Naive B cell (primary cell): ENCODE results near the gene GDF9. TPM values are rescaled to one million over a fixed set of nuclear protein-coding genes. Genes with fewer than 3 reads are reported as not detected.

Experiments used
- ATAC-seq, 2 donors: fragments of 150-1000 bp; cut with Tn5 transposase; 2 replicates each; pipeline ENCODE4 v1.10.0; 2021; ENCODE audit warnings: low read depth in 2 of 2, mild to moderate bottlenecking in 2 of 2, moderate library complexity in 2 of 2
- DNase-seq: peaks from one replicate; pipeline ENCODE4 v3.0.0; 2022
- H3K27ac Mint-ChIP-seq, 6 donors: one replicate each; pipeline ENCODE4 v1.8.0; 2020 to 2022; ENCODE audit warnings: mild to moderate bottlenecking in 6 of 6, mixed read lengths in 6 of 6, moderate library complexity in 5 of 6, inconsistent platforms in 2 of 6
- H3K27me3 Mint-ChIP-seq, 3 donors: one replicate each; pipeline ENCODE4 v1.8.0; 2021 to 2022; ENCODE audit warnings: mixed read lengths in 3 of 3, mild to moderate bottlenecking in 1 of 3
- H3K36me3 Mint-ChIP-seq, 2 donors: one replicate each; pipeline ENCODE4 v1.8.0; 2020 to 2022; ENCODE audit warnings: mixed read lengths in 2 of 2, inconsistent platforms in 1 of 2, mild to moderate bottlenecking in 1 of 2
- H3K4me1 Mint-ChIP-seq, 3 donors: one replicate each; pipeline ENCODE4 v1.8.0; 2020 to 2022; ENCODE audit warnings: mixed read lengths in 3 of 3, inconsistent platforms in 1 of 3, mild to moderate bottlenecking in 1 of 3, moderate library complexity in 1 of 3
- H3K4me3 Mint-ChIP-seq, 8 donors: one replicate each; pipeline ENCODE4 v1.8.0; 2020 to 2022; ENCODE audit warnings: mild to moderate bottlenecking in 8 of 8, mixed read lengths in 8 of 8, moderate library complexity in 8 of 8, inconsistent platforms in 2 of 8
- H3K9me3 Mint-ChIP-seq, 7 donors: one replicate each; pipeline ENCODE4 v1.8.0; 2020 to 2022; ENCODE audit warnings: mixed read lengths in 7 of 7, mild to moderate bottlenecking in 5 of 7, inconsistent platforms in 2 of 7, moderate library complexity in 1 of 7
- polyA plus RNA-seq, 6 donors: library from polyadenylated mRNA; unstranded; fragments of 300-500 nt; fragmentation: Illumina TruSeq; gene quantifications; one replicate each; pipeline ENCODE4 v1.2.3, GENCODE V29; 2021; ENCODE audit warnings: low read depth in 6 of 6

GDF9 gene
- polyA plus RNA-seq, 6 donors from 2014 or later, result 0.14 to 0.45 TPM; not detected in 4

DNA sequence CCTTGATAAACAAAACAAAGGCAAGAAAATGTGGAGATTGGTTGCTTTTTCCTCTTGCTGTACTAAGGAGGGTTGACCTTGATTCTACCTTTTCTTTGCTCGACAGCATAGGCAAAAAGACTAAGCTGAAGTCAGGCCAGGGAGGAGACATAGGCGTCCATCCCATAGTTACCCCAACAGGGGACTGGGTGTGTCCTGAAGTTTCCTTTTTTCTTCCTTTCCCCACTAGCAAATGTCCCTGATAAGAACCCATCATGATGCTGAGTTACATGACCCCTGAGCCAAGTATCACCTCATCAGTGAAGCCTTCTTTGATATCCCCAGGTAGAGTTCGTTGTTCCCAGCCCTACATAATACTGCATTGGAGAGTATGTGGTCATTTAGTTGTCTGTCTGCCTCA, 26.0 kb downstream of the GDF9 start:
- Mint-ChIP-seq H3K27me3 (no peaks in the 10 kb centered on the region), H3K27ac (no peak overlapping the region), H3K4me3 (no peak overlapping the region), H3K36me3 (no peaks in the 10 kb centered on the region), H3K4me1 (no peaks in the 10 kb centered on the region), H3K9me3 (no peaks in the 10 kb centered on the region)
- no peak for DNase-seq
- no peak for ATAC-seq

DNA sequence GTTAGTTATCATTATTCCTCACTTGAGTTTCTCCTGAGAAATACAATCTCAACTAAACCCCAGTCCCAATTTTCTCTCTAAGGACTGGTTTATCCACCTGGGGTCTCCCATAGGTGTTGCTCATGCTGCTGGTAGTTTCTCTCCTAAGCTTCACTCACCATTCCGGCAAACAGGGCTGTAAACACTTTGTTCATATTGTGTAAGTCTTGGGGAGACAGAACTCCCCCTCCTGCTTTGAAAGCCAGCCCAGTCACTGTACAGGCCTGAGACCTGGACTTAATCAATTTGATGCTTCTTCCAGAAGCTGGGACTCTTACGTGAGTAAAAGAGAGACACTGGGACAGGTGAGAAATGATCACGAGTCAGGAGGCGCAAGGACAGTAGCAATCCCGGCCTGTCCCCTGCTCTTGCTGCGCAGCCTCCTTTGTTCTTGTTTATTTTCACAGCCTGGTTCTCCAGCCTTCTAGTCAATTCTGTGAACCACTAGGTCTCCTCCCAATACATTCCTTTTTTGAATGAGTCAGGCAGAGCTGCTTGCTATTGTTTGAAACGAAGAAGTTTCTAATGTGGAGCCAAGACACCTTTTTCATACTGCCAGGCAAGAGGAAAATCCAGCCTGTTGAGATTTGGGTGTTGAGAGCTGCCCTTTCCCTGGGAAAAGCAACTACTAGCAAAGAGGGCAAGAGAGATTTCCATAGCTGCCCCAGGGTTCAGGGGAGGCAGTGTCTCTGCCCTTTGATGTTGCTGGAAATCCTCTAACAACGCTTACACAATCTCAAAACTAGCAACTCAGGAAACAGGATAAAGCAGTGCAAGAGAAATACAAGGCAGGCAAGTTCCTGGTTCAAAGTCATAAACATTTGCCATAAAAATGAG, 26.6 kb downstream of the GDF9 start:
- no peaks in the 10 kb centered on the region for H3K9me3 Mint-ChIP-seq

DNA sequence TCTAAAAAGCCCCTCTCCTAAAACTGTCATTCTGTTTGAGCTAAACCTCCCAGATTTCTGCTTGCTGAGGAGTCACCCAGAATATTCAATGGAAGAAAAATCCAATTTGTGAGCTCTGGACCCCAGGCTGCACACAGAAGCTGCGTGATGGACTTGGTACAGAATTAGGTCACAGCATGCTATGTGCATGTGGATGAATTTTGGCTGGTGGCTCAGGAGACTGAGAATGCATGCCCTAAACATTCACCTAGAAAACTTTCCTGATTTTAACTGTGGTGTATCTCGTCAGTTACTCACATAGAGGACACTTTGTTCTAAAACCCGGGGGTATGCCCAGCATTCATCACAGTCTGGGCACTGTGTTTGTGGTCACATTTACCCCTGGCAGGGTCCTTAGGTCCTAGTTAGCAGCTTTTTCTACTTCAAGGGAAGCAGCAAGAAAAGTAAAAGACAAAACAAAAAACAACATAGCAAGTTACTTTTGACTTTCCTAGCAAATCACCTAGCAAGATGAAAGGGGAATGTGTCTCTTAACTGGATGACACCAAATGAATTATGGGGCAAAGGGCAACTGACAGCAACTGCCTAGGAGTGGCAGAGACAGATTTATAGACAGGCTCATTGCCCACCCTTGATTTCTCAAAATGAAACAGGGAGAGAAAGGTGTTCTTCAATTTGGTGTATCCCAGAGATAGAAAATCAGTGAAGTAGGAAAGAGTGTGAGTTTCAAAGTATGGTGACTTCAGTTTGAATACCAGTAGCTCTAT, 27.6 kb downstream of the GDF9 start:
- ATAC-seq, result no peak
- H3K27me3 Mint-ChIP-seq, result peaks cover 0 to 4% (median 0%) of the 10 kb centered on the region in 3 donors

More for the DNA sequence above, 26.6 kb downstream of the GDF9 start:
- Mint-ChIP-seq H3K4me1 (no peaks in the 10 kb centered on the region), H3K4me3 (no peak overlapping the region), H3K27me3 (no peaks in the 10 kb centered on the region), H3K36me3 (no peaks in the 10 kb centered on the region), H3K27ac (peak overlapping the region in 1 of 6 donors; percentile 26)
- DNase-seq (no peak), ATAC-seq (no peak)

DNA sequence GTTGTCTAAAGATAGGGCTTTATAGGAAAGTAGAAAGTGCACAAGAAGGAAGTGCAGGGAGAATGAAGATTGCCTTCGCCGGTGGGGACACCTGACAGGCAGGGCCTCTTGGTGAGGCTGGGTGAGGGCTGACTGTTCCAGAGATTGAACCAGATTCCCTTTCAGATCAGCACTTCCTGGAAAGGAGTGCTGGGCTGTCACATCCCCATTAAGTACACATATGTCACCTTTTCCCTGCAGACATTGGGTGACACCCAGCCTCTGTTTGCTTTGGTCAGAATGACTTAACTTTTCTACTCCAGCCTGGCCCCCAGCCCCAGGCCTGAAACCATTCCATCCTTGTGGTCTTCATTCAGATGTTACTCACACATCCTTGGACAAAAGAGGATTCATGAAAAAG, 28.4 kb downstream of the GDF9 start:
- Mint-ChIP-seq H3K36me3 (no peaks in the 10 kb centered on the region), H3K9me3 (no peaks in the 10 kb centered on the region), H3K27me3 (peaks cover 0 to 4% (median 0%) of the 10 kb centered on the region in 3 donors), H3K27ac (peak overlapping the region in 1 of 6 donors; percentile 7), H3K4me3 (no peak overlapping the region), H3K4me1 (no peaks in the 10 kb centered on the region)
- DNase-seq (no peak), ATAC-seq (no peak)

More for the DNA sequence above, 27.6 kb downstream of the GDF9 start:
- Mint-ChIP-seq H3K9me3 (no peaks in the 10 kb centered on the region), H3K36me3 (no peaks in the 10 kb centered on the region), H3K4me1 (no peaks in the 10 kb centered on the region), H3K27ac (no peak overlapping the region), H3K4me3 (no peak overlapping the region)
- no peak for DNase-seq

GRCh38 chr5:132836852-132837251, 29.4 kb downstream of the GDF9 start:
- H3K27me3 Mint-ChIP-seq, result peaks cover 0 to 4% (median 0%) of the 10 kb centered on the region in 3 donors

DNA sequence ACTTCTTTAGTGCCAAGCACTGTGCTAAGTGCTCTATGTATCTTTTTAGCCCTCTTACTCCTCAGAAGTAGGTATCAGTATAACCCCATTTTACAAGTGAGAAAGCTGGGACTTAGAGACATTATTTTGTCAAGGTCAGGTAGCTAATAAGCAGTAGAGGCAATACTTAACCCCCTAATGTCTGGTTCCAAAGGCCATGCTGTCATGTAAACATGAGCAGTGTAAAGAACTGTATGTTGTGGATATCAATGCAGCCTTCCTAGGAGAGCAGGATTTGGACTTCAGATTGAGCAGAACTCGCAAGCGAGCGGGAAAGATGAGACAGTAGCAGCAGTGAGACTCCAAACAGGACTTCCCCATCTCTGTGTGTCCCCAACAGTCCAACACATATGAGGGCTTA, 32.2 kb downstream of the GDF9 start:
- Mint-ChIP-seq H3K9me3 (no peaks in the 10 kb centered on the region), H3K36me3 (no peaks in the 10 kb centered on the region), H3K4me3 (no peak overlapping the region), H3K27me3 (peaks cover 3 to 25% (median 14%) of the 10 kb centered on the region in 3 donors), H3K27ac (no peak overlapping the region), H3K4me1 (peaks cover 9 to 19% (median 11%) of the 10 kb centered on the region in 3 donors)
- ATAC-seq, result no peak
- DNase-seq, result no peak

More at GRCh38 chr5:132836852-132837251, 29.4 kb downstream of the GDF9 start:
- H3K9me3 Mint-ChIP-seq, result no peaks in the 10 kb centered on the region
- ATAC-seq (no peak), DNase-seq (no peak)
- no peaks in the 10 kb centered on the region for H3K4me1 Mint-ChIP-seq
- peak overlapping the region in 1 of 6 donors; percentile 3 for H3K27ac Mint-ChIP-seq
- H3K4me3 Mint-ChIP-seq, result no peak overlapping the region
- no peaks in the 10 kb centered on the region for H3K36me3 Mint-ChIP-seq

- peaks cover 15 to 39% (median 22%) of the 10 kb centered on the region in 3 donors for H3K27me3 Mint-ChIP-seq
These were observed 33.7 kb downstream of the GDF9 start for GRCh38 chr5:132832612-132833011.

DNA sequence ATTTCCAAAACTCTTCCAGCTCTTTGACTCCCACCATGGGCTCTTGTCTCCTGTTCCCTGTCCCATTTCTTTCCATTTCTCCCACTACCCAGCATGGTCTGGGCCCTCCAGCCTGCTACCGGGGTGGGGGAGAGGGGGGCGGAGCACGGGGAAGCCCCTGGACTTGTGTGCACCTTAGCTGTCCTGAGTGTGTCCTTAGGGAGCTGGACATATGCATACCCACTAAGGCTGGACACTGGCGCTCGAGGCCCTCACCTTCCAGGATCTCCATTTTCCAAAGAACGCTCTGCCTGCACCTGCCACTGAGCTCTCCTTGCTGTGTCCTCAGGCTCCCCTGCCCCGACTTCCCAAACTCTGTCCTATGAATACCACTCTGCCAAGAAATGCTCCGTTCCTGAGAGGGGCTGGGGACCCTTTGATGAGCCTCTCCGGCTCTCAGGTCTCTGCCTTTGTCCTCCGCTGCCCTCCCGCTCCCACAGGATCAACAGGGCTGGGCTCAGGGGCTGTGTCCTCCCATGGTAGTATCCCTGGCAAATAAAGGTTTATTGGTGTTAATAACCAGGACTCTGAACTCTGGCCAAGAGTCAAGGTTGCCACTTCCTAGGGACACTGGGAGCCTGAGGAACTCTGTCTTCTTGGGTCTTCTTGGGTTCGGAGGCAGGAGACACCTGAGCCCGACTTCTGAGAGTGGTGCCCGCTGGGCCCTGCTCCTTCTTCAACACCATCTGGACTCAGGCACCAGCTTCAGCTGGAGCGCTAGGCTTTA, 35.0 kb downstream of the GDF9 start:
- DNase-seq (no peak), ATAC-seq (no peak)
- peak overlapping the region; percentile 80 to 91 (median 83) for H3K4me3 Mint-ChIP-seq
- H3K36me3 Mint-ChIP-seq, result no peaks in the 10 kb centered on the region
- H3K27me3 Mint-ChIP-seq, result peaks cover 27 to 52% (median 36%) of the 10 kb centered on the region in 3 donors
- no peaks in the 10 kb centered on the region for H3K9me3 Mint-ChIP-seq
- peak overlapping the region in 3 of 6 donors; percentile 39 to 85 (median 84) for H3K27ac Mint-ChIP-seq
- H3K4me1 Mint-ChIP-seq, result peaks cover 9 to 21% (median 12%) of the 10 kb centered on the region in 3 donors

More at GRCh38 chr5:132832612-132833011, 33.7 kb downstream of the GDF9 start:
- DNase-seq, result no peak
- H3K4me1 Mint-ChIP-seq, result peaks cover 9 to 21% (median 12%) of the 10 kb centered on the region in 3 donors
- no peaks in the 10 kb centered on the region for H3K9me3 Mint-ChIP-seq
- H3K27ac Mint-ChIP-seq, result no peak overlapping the region
- H3K4me3 Mint-ChIP-seq, result peak overlapping the region in 5 of 8 donors; percentile 21 to 79 (median 53)
- ATAC-seq, result no peak
- H3K36me3 Mint-ChIP-seq, result no peaks in the 10 kb centered on the region

DNA sequence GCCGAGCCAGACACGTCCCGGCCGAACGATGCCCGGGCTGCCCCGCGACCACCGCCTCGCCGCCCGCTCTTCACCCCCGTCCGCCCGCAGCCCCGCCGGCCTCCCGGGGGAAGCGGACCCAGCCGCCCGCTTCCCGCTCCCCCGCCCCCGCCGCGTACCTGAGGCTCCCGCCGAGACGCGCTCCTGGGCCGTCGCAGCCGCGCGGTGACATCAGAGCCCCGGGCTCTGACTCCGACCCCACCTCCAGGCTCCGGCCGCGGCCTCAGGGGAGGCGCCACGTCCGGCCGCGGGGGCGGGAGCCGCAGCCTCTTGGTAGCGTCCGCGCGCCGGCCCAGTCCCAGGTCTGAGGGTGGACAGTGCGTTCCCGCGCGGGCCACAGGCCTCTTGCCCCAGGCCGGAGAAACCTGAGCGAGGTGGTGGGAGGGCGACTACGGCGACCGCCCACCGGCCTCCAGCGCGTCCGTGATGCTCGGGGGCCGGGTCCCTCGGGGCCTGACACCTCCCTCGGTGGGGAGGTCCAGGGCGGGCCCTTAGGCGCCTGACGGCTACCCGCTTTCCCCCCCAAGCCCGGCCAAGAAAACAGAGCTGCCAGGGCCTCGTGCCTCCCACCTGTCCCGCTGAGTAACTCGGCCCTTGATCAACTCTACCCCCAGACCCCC, 35.7 kb downstream of the GDF9 start, which contains the start of gene SHROOM1:
TSS of gene SHROOM1 (minus strand) at position 212 of the 659 bp plus-strand sequence. CDS start 4,507 bp downstream, outside the sequence.
- H3K27ac Mint-ChIP-seq, result peak within 1 kb of the TSS in 4 of 6 donors; percentile 39 to 89 (median 76)
- peak within 1 kb of the TSS; percentile 85 to 93 (median 91) for H3K4me3 Mint-ChIP-seq
- DNase-seq, result peak; percentile 27
- H3K9me3 Mint-ChIP-seq, result no peaks in the 10 kb centered on the region
- peaks cover 9 to 21% (median 12%) of the 10 kb centered on the region in 3 donors for H3K4me1 Mint-ChIP-seq
- ATAC-seq, result peak; percentile 28 to 29
- H3K27me3 Mint-ChIP-seq, result peaks cover 31 to 58% (median 39%) of the 10 kb centered on the region in 3 donors
- no peaks in the 10 kb centered on the region for H3K36me3 Mint-ChIP-seq

- Mint-ChIP-seq H3K4me1 (peaks cover 9 to 24% (median 14%) of the 10 kb centered on the region in 3 donors), H3K27me3 (peaks cover 31 to 61% (median 39%) of the 10 kb centered on the region in 3 donors), H3K9me3 (no peaks in the 10 kb centered on the region), H3K27ac (peak overlapping the region in 3 of 6 donors; percentile 34 to 89 (median 68)), H3K4me3 (peak overlapping the region; percentile 85 to 93 (median 91)), H3K36me3 (no peaks in the 10 kb centered on the region)
- ATAC-seq (peak; percentile 91 to 92), DNase-seq (peak; percentile 70)
These were observed 36.4 kb downstream of the GDF9 start for GRCh38 chr5:132829742-132830435.

DNA sequence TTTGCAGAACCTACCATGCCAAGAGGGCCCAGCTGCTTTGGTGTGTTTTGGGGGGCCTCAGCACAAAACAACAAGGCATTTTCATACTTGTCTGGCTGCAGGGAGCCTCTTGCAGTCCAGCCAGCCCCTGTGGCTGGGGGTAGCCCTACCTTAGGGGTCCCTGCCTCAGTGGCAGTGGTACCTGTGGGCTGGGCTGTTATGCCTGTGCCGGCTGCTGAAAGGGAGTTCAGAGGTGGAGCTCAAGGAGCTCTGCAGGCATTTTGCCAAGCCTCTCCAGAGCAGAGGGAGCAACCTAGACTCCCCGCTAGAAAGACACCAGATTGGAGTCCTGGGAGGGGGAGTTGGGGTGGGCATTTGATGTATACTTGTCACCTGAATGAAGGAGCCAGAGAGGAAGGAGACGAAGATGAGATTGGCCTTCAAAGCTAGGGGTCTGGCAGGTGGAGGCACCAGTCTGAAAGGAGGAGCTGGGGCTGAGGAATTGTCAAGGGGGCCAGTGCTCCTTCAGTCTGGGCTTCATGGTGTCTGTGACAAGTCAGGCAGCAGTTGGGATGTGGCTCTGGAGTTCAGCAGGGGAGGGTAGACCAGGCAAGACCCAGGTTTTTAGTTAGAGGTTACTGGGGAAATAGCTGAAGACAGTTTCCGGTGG, 37.3 kb downstream of the GDF9 start:
- H3K36me3 Mint-ChIP-seq, result no peaks in the 10 kb centered on the region
- ATAC-seq (no peak), DNase-seq (no peak)
- H3K27me3 Mint-ChIP-seq, result peaks cover 32 to 67% (median 42%) of the 10 kb centered on the region in 3 donors
- H3K4me3 Mint-ChIP-seq, result peak overlapping the region; percentile 70 to 93 (median 90)
- H3K27ac Mint-ChIP-seq, result no peak overlapping the region
- H3K4me1 Mint-ChIP-seq, result peaks cover 9 to 25% (median 14%) of the 10 kb centered on the region in 3 donors
- H3K9me3 Mint-ChIP-seq, result no peaks in the 10 kb centered on the region
